Smooth muscle cell (in vitro differentiated cells): ENCODE measurements around the gene LCAT. TPM values are rescaled to one million over a fixed set of nuclear protein-coding genes. Genes with fewer than 3 reads are reported as not detected.

Experiments used
- DNase-seq: peaks from one replicate; lab custom pipeline; 2025; ENCODE audit not compliant: unreplicated experiment; lab: John Stamatoyannopoulos, UW
- H2AFZ ChIP-seq: fragments of 200-600 bp; sonication (generic); 2 replicates; pipeline ENCODE4 v1.6.0; 2016; ENCODE audit warnings: antibody characterized with exemption, low read depth, mild to moderate bottlenecking
- H3F3A ChIP-seq: fragments of 200-600 bp; sonication (generic); 2 replicates; pipeline ENCODE4 v1.6.0; 2017; ENCODE audit warnings: antibody characterized with exemption, low read depth
- H3K27ac ChIP-seq: fragments of 200-600 bp; sonication (generic); 2 replicates; pipeline ENCODE4 v1.5.1; 2016; ENCODE audit warnings: low read depth, mild to moderate bottlenecking
- H3K27me3 ChIP-seq: fragments of 200-600 bp; sonication (generic); 2 replicates; pipeline ENCODE4 v1.6.1; 2016; ENCODE audit warnings: low read depth, mild to moderate bottlenecking
- H3K36me3 ChIP-seq: fragments of 200-600 bp; sonication (generic); 2 replicates; pipeline ENCODE4 v1.5.1; 2016; ENCODE audit warnings: low read depth
- H3K4me1 ChIP-seq: fragments of 200-600 bp; sonication (generic); 2 replicates; pipeline ENCODE4 v1.5.1; 2016; ENCODE audit warnings: low read depth
- H3K4me2 ChIP-seq: fragments of 200-600 bp; sonication (generic); 2 replicates; pipeline ENCODE4 v1.6.0; 2016; ENCODE audit warnings: mild to moderate bottlenecking
- H3K4me3 ChIP-seq: fragments of 200-600 bp; sonication (generic); 2 replicates; pipeline ENCODE4 v1.5.1; 2016; ENCODE audit warnings: mild to moderate bottlenecking
- H3K79me2 ChIP-seq: fragments of 200-600 bp; sonication (generic); 2 replicates; pipeline ENCODE4 v1.6.0; 2016; ENCODE audit warnings: low read depth, mild to moderate bottlenecking
- H3K9ac ChIP-seq: fragments of 200-600 bp; sonication (generic); 2 replicates; pipeline ENCODE4 v1.6.0; 2016; ENCODE audit warnings: low read depth
- H3K9me3 ChIP-seq: fragments of 200-600 bp; sonication (generic); replicated peaks from 2 replicates; pipeline ENCODE4 v1.5.1; 2016; ENCODE audit warnings: low read depth
- H4K20me1 ChIP-seq: fragments of 200-600 bp; sonication (generic); 2 replicates; pipeline ENCODE4 v1.6.0; 2016; ENCODE audit warnings: low read depth
- WGBS: methylation state at CpG from one replicate; pipeline ENCODE4 v1.1.7; 2016; ENCODE audit warnings: low lambda C conversion rate; 5-methylcytosine and 5-hydroxymethylcytosine counted together
- polyA plus RNA-seq: library from polyadenylated mRNA; unstranded; fragments of >200 nt; fragmentation: Nextera tagmentation; extraction: Ambion mirVana; gene quantifications from 2 replicates; pipeline ENCODE4 v1.2.1, GENCODE V29; 2016
- total RNA-seq: library from RNA; depleted of rRNA; stranded (reverse); fragments of >200 nt; gene quantifications from 2 replicates; pipeline ENCODE4 v1.2.3, GENCODE V29; 2014
- TF ChIP-seq, protein P1 (sequence below): fragments of 200-600 bp; sonication (generic); IDR thresholded peaks from 2 replicates; pipeline ENCODE4 v1.5.1; 2017; ENCODE audit warnings: borderline replicate concordance, mild to moderate bottlenecking, antibody characterized with exemption; ENCODE audit not compliant: insufficient read depth, poor library complexity, severe bottlenecking

The LCAT gene
- total and polyA plus RNA-seq, 2 experiments from 2014 or later: 14.3 to 34.6 TPM

DNA sequence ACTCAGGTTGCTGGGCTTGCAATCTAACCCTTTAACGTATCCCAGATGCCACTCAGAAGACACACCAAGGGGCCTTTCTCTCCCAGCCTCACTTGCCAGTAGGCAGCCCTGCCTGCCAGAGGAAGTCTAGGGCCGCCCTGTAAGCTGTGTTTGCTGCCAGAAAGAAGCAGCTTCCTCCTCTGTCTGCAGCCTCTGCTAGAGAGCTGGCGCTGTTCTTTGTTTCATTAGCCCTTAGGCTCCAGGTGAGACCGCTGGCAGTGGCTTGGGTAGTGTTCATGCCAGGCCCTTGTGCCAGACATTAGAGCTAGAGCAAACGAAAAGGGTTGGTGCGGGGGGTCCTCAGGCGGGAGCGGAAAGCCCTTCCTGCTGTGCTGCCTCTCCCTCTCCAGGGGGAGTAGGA is 21.2 kb downstream of the LCAT start:
- TF ChIP-seq, protein P1, sequence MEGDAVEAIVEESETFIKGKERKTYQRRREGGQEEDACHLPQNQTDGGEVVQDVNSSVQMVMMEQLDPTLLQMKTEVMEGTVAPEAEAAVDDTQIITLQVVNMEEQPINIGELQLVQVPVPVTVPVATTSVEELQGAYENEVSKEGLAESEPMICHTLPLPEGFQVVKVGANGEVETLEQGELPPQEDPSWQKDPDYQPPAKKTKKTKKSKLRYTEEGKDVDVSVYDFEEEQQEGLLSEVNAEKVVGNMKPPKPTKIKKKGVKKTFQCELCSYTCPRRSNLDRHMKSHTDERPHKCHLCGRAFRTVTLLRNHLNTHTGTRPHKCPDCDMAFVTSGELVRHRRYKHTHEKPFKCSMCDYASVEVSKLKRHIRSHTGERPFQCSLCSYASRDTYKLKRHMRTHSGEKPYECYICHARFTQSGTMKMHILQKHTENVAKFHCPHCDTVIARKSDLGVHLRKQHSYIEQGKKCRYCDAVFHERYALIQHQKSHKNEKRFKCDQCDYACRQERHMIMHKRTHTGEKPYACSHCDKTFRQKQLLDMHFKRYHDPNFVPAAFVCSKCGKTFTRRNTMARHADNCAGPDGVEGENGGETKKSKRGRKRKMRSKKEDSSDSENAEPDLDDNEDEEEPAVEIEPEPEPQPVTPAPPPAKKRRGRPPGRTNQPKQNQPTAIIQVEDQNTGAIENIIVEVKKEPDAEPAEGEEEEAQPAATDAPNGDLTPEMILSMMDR: no peak
- no peak overlapping the region for H3K4me2 ChIP-seq
- no peak for DNase-seq
- H2AFZ ChIP-seq: no peak overlapping the region
- H3K27ac ChIP-seq: peak overlapping the region; percentile 77
- no peak overlapping the region for H3K4me3 ChIP-seq
- peaks cover under 1% of the 10 kb centered on the region for H3F3A ChIP-seq
- H4K20me1 ChIP-seq: peaks cover 100% of the 10 kb centered on the region
- peaks cover 17% of the 10 kb centered on the region for H3K79me2 ChIP-seq
- WGBS: 88% methylated on average over 8 of the region's 8 CpGs
- no peaks in the 10 kb centered on the region for H3K4me1 ChIP-seq
- no peaks in the 10 kb centered on the region for H3K27me3 ChIP-seq
- no peaks in the 10 kb centered on the region for H3K36me3 ChIP-seq
- H3K9ac ChIP-seq: no peak overlapping the region
- no peaks in the 10 kb centered on the region for H3K9me3 ChIP-seq

DNA sequence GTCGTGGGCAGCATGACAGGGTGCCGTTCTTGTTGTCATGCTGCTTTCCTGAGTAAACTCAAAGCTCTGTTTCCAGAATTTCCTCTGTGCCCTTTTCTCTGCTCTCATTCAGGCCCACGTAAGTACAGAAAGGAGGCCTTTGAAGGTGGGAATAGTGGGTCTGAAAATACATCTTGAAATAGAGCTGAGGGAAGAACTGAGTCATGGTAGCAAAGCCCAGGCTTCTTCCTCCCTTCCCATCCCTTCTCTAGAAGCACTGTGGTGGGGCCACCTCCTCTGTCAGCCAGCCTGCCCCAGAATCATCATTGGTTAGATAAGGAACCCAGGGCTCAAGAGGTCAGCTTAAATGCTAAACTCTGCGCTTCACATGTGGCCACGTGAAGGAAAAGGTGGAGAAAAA is 21.7 kb downstream of the LCAT start:
- H3K4me1 ChIP-seq: no peaks in the 10 kb centered on the region
- no peaks in the 10 kb centered on the region for H3K9me3 ChIP-seq
- H3F3A ChIP-seq: peaks cover 5% of the 10 kb centered on the region
- peak overlapping the region; percentile 15 for H3K9ac ChIP-seq
- no peak overlapping the region for H2AFZ ChIP-seq
- peak overlapping the region; percentile 77 for H3K27ac ChIP-seq
- H3K79me2 ChIP-seq: peaks cover 17% of the 10 kb centered on the region
- peak overlapping the region; percentile 54 for H3K4me2 ChIP-seq
- no peak overlapping the region for H3K4me3 ChIP-seq
- H4K20me1 ChIP-seq: peaks cover 100% of the 10 kb centered on the region
- no peak for DNase-seq
- H3K27me3 ChIP-seq: no peaks in the 10 kb centered on the region
- 47% methylated on average over 5 of the region's 5 CpGs for WGBS
- TF ChIP-seq, protein P1: no peak
- no peaks in the 10 kb centered on the region for H3K36me3 ChIP-seq

DNA sequence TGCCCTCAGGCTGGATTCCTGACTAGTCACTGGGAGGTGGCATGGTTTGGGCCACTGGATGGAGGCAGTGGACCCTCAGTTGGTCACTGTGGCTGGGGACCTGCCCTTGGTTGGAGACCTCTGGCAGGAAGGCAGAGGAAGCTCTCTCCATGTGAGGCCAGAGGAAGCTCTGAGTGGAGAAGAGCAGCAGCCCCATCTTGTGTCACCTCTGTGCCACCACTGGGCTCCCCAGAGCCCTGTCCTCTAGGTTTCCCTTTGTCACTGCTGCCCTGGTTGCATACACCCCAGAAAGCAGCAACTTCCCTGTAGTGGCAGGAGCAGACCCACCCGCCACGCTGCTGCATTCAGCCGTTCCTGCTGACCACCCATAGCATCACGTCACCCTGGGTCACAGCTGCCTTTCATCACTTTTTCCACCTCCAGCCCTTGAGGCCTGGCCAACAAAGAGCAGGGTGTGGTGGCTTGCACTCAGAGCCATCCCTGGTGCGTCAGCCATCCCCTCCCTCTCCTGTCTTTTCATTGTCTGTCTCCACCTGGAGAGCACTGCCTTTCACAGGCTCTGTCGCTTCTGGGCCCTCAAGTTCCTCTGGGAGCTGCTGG is 24.2 kb downstream of the LCAT start:
- H3K4me2 ChIP-seq: no peak overlapping the region
- 94% methylated on average over 6 of the region's 6 CpGs for WGBS
- no peak overlapping the region for H3K4me3 ChIP-seq
- no peaks in the 10 kb centered on the region for H3K9me3 ChIP-seq
- no peak overlapping the region for H3K9ac ChIP-seq
- no peak overlapping the region for H2AFZ ChIP-seq
- H3K27me3 ChIP-seq: no peaks in the 10 kb centered on the region
- TF ChIP-seq, protein P1: no peak
- H3K27ac ChIP-seq: no peak overlapping the region
- no peak for DNase-seq
- H3K79me2 ChIP-seq: peaks cover 24% of the 10 kb centered on the region
- H4K20me1 ChIP-seq: peaks cover 100% of the 10 kb centered on the region
- H3K4me1 ChIP-seq: no peaks in the 10 kb centered on the region
- peaks cover 10% of the 10 kb centered on the region for H3F3A ChIP-seq
- no peaks in the 10 kb centered on the region for H3K36me3 ChIP-seq

DNA sequence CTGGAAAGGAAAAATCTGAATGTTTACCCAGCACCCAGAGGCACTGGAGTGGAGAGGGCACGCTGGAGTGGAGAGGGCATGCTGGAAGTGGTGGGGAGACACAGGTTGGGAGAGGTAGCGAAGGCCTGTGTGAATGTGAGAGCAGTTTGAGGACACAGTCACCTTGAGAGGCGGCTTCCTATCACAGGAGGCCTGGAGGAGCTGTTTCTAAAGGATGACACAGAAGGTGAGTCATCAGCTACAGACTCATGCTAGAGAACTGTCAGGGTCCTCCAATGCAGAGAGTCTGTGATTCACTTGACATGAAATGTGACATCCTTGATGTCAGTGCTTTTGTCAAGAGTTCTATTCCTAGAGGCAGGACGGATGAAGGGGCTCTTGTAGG is 26.1 kb downstream of the LCAT start:
- H3K4me2 ChIP-seq: no peak overlapping the region
- DNase-seq: no peak
- WGBS: 33% methylated on average over 4 of the region's 4 CpGs
- TF ChIP-seq, protein P1: no peak
- peak overlapping the region; percentile 79 for H3K27ac ChIP-seq
- no peaks in the 10 kb centered on the region for H3K36me3 ChIP-seq
- H3K4me1 ChIP-seq: no peaks in the 10 kb centered on the region
- H4K20me1 ChIP-seq: peaks cover 94% of the 10 kb centered on the region
- no peak overlapping the region for H2AFZ ChIP-seq
- peak overlapping the region; percentile 36 for H3K9ac ChIP-seq
- H3K79me2 ChIP-seq: peaks cover 24% of the 10 kb centered on the region
- no peaks in the 10 kb centered on the region for H3K27me3 ChIP-seq
- H3F3A ChIP-seq: peaks cover 10% of the 10 kb centered on the region
- H3K9me3 ChIP-seq: no peaks in the 10 kb centered on the region
- no peak overlapping the region for H3K4me3 ChIP-seq
